Astrocyte (in vitro differentiated cells and primary cell): ENCODE measurements around the gene IGF2BP2. TPM values are rescaled to one million over a fixed set of nuclear protein-coding genes. Genes with fewer than 3 reads are reported as not detected.
A peak's percentile ranks its signal among the peaks of the same experiment; 100 is the strongest.

Experiments used
- DNase-seq: peaks from one replicate; pipeline ENCODE4 v3.0.0-alpha.2; 2010; ENCODE audit warnings: low read depth
- FAIRE-seq: peaks from 2 replicates; lab custom pipeline; 2011; peaks lifted over from hg19 to GRCh38; lab: Jason Lieb, UNC
- H2AFZ ChIP-seq: 2 replicates; pipeline ENCODE4 v1.6.0; 2012; ENCODE audit warnings: low read depth, low read length, inconsistent platforms
- H3K27ac ChIP-seq: 2 replicates; pipeline ENCODE4 v1.5.1; 2011; ENCODE audit warnings: low read depth, low read length, inconsistent platforms
- H3K27me3 ChIP-seq: 2 replicates; pipeline ENCODE4 v1.6.0; 2011; ENCODE audit warnings: low read length, inconsistent platforms; ENCODE audit not compliant: insufficient read depth
- H3K36me3 ChIP-seq: 2 replicates; pipeline ENCODE4 v1.5.1; 2011; ENCODE audit warnings: low read length, inconsistent platforms; ENCODE audit not compliant: insufficient read depth
- H3K4me1 ChIP-seq: 2 replicates; pipeline ENCODE4 v1.5.1; 2011; ENCODE audit warnings: low read length, inconsistent platforms; ENCODE audit not compliant: insufficient read depth
- H3K4me2 ChIP-seq: 2 replicates; pipeline ENCODE4 v1.6.0; 2012; ENCODE audit warnings: low read length, inconsistent platforms
- H3K4me3 ChIP-seq: 2 replicates; pipeline ENCODE4 v1.5.1; 2011; ENCODE audit warnings: low read depth, mild to moderate bottlenecking, low read length, inconsistent platforms; ENCODE audit not compliant: insufficient read depth
- H3K79me2 ChIP-seq: 2 replicates; pipeline ENCODE4 v1.6.0; 2012; ENCODE audit warnings: mild to moderate bottlenecking, low read length, inconsistent platforms; ENCODE audit not compliant: insufficient read depth
- H3K9ac ChIP-seq: 2 replicates; pipeline ENCODE4 v1.6.0; 2012; ENCODE audit warnings: mild to moderate bottlenecking, low read length, inconsistent platforms
- H3K9me3 ChIP-seq: 2 replicates; pipeline ENCODE4 v1.5.1; 2012; ENCODE audit warnings: low read depth, mild to moderate bottlenecking, low read length, inconsistent platforms; ENCODE audit not compliant: insufficient read depth
- H4K20me1 ChIP-seq: 2 replicates; pipeline ENCODE4 v1.6.0; 2012; ENCODE audit warnings: low read length, inconsistent platforms; ENCODE audit not compliant: insufficient read depth
- H3K27ac Mint-ChIP-seq: one replicate; pipeline ENCODE4 v1.8.0; 2021; ENCODE audit warnings: mild to moderate bottlenecking, mixed read lengths; ENCODE audit not compliant: unreplicated experiment
- H3K27me3 Mint-ChIP-seq: one replicate; pipeline ENCODE4 v1.8.0; 2021; ENCODE audit warnings: low read depth, mixed read lengths; ENCODE audit not compliant: unreplicated experiment
- H3K36me3 Mint-ChIP-seq: one replicate; pipeline ENCODE4 v1.8.0; 2021; ENCODE audit warnings: low read depth, mixed read lengths; ENCODE audit not compliant: unreplicated experiment
- H3K4me1 Mint-ChIP-seq: one replicate; pipeline ENCODE4 v1.8.0; 2021; ENCODE audit warnings: low read depth, mixed read lengths; ENCODE audit not compliant: unreplicated experiment
- H3K4me3 Mint-ChIP-seq: one replicate; pipeline ENCODE4 v1.8.0; 2021; ENCODE audit warnings: mild to moderate bottlenecking, moderate library complexity, mixed read lengths; ENCODE audit not compliant: unreplicated experiment
- H3K9me3 Mint-ChIP-seq: one replicate; pipeline ENCODE4 v1.8.0; 2021; ENCODE audit warnings: mild to moderate bottlenecking, mixed read lengths; ENCODE audit not compliant: unreplicated experiment
- EZH2 ChIP-seq: IDR thresholded peaks from 2 replicates; pipeline ENCODE4 v1.6.1; 2012; ENCODE audit warnings: mild to moderate bottlenecking, low read length, inconsistent platforms; ENCODE audit not compliant: insufficient read depth
- total RNA-seq: library from RNA; stranded (reverse); gene quantifications from 2 replicates; pipeline ENCODE4 v1.2.1, GENCODE V29; 2021
- TF ChIP-seq, protein P1 (sequence below): IDR thresholded peaks from 2 replicates; pipeline ENCODE4 v1.5.1; 2011; ENCODE audit warnings: low read depth, mild to moderate bottlenecking, inconsistent platforms, low read length, moderate library complexity; ENCODE audit not compliant: insufficient read depth

Gene IGF2BP2
- total RNA-seq, 1 donor from 2014 or later, result 162 TPM

DNA sequence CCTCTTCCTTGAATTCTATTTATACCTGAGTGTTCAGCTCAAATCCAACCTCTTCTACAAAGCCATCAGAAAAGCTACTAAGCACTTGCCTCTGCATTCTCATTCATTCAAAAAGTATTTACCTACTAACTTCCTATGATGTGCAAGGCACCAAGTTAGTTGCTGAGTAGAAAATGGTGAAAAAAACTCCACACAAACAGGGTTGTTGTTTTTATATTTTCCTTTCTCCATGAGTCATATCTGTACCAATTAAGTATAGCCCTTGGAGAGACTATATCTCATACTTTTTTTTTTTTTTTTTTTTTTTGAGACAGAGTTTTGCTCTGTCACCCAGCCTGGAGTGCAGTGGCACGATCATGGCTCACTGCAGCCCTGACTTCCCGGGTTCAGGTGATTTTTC is 67.7 kb downstream of the IGF2BP2 start:
- FAIRE-seq, result no peak

DNA sequence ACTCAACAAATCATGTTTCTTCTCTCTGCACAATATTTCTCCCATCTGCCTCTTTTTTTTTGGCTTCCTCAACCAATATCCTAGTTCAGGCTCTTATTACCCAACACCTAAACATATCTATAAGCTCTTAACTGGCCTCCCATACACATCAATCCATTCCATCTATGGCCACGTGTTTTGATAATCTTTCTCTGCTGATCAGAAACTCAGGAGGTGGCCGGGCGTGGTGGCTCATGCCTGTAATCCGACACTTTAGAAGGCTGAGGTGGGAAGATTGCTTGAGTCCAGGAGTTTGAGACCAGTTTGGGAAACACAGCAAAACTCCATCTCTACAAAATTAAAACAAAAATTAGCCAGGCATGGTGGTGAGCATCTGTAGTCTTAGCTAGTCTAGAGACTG is 68.4 kb downstream of the IGF2BP2 start:
- no peak for FAIRE-seq
- no peak overlapping the region for H3K4me3 ChIP-seq
- no peak overlapping the region for H2AFZ ChIP-seq
- Mint-ChIP-seq H3K27me3 (no peaks in the 10 kb centered on the region), H3K4me3 (no peak overlapping the region), H3K27ac (peak overlapping the region; percentile 94), H3K4me1 (peaks cover 54% of the 10 kb centered on the region), H3K9me3 (peaks cover 4% of the 10 kb centered on the region), H3K36me3 (peaks cover 32% of the 10 kb centered on the region)
- no peaks in the 10 kb centered on the region for H3K9me3 ChIP-seq
- peaks cover 88% of the 10 kb centered on the region for H4K20me1 ChIP-seq
- no peak overlapping the region for H3K9ac ChIP-seq
- no peak for DNase-seq
- no peaks in the 10 kb centered on the region for H3K27me3 ChIP-seq
- TF ChIP-seq, protein P1, sequence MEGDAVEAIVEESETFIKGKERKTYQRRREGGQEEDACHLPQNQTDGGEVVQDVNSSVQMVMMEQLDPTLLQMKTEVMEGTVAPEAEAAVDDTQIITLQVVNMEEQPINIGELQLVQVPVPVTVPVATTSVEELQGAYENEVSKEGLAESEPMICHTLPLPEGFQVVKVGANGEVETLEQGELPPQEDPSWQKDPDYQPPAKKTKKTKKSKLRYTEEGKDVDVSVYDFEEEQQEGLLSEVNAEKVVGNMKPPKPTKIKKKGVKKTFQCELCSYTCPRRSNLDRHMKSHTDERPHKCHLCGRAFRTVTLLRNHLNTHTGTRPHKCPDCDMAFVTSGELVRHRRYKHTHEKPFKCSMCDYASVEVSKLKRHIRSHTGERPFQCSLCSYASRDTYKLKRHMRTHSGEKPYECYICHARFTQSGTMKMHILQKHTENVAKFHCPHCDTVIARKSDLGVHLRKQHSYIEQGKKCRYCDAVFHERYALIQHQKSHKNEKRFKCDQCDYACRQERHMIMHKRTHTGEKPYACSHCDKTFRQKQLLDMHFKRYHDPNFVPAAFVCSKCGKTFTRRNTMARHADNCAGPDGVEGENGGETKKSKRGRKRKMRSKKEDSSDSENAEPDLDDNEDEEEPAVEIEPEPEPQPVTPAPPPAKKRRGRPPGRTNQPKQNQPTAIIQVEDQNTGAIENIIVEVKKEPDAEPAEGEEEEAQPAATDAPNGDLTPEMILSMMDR, result no peak
- no peak for TF ChIP-seq EZH2
- H3K27ac ChIP-seq, result no peak overlapping the region
- no peak overlapping the region for H3K4me2 ChIP-seq
- H3K36me3 ChIP-seq, result no peaks in the 10 kb centered on the region
- H3K4me1 ChIP-seq, result peaks cover 9% of the 10 kb centered on the region
- peaks cover 96% of the 10 kb centered on the region for H3K79me2 ChIP-seq

More for the DNA sequence above, 67.7 kb downstream of the IGF2BP2 start:
- Mint-ChIP-seq H3K4me1 (peaks cover 54% of the 10 kb centered on the region), H3K9me3 (peaks cover 4% of the 10 kb centered on the region), H3K36me3 (peaks cover 31% of the 10 kb centered on the region), H3K27me3 (no peaks in the 10 kb centered on the region), H3K27ac (no peak overlapping the region), H3K4me3 (no peak overlapping the region)
- Histone ChIP-seq H2AFZ (no peak overlapping the region), H3K36me3 (no peaks in the 10 kb centered on the region), H3K9me3 (no peaks in the 10 kb centered on the region), H3K27ac (no peak overlapping the region), H3K4me2 (no peak overlapping the region), H3K4me1 (peaks cover 9% of the 10 kb centered on the region), H3K27me3 (no peaks in the 10 kb centered on the region), H3K9ac (no peak overlapping the region), H3K4me3 (no peak overlapping the region), H3K79me2 (peaks cover 96% of the 10 kb centered on the region), H4K20me1 (peaks cover 91% of the 10 kb centered on the region)
- DNase-seq, result no peak
- TF ChIP-seq EZH2, result no peak
- TF ChIP-seq, protein P1, result no peak

DNA sequence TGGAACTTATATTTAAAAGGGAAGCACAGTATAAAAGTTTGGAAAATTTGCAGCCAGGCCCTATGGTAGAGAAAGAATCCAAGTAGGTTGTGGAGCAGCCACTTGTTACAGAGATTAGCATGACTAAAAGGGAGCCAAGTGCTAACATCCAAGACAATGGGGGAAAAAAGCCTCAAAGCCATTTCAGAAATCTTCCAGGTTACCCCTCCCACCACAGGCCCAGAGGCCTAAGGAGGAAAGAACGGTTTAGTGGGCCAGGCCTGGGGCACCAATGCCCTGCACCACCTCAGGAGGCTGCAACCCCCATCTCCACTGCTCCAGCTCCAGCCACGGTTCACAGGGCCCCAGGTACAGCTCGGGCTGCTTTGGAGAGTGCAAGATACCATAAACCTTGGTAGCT is 69.9 kb downstream of the IGF2BP2 start:
- Histone ChIP-seq H3K27me3 (no peaks in the 10 kb centered on the region), H3K36me3 (no peaks in the 10 kb centered on the region), H3K9me3 (no peaks in the 10 kb centered on the region), H2AFZ (no peak overlapping the region), H3K79me2 (peaks cover 95% of the 10 kb centered on the region), H3K4me1 (peaks cover under 1% of the 10 kb centered on the region), H3K27ac (no peak overlapping the region), H3K4me3 (no peak overlapping the region), H3K9ac (no peak overlapping the region), H4K20me1 (peaks cover 86% of the 10 kb centered on the region), H3K4me2 (no peak overlapping the region)
- Mint-ChIP-seq H3K36me3 (peaks cover 39% of the 10 kb centered on the region), H3K27me3 (no peaks in the 10 kb centered on the region), H3K4me1 (peaks cover 41% of the 10 kb centered on the region), H3K27ac (no peak overlapping the region), H3K4me3 (no peak overlapping the region), H3K9me3 (peaks cover 4% of the 10 kb centered on the region)
- FAIRE-seq (no peak), DNase-seq (no peak)
- no peak for TF ChIP-seq EZH2
- TF ChIP-seq, protein P1, result no peak
